ENCODE data around the gene EDDM13. TPM values are rescaled to one million over a fixed set of nuclear protein-coding genes. Genes with fewer than 3 reads are reported as not detected.

Gene EDDM13
- total and polyA plus RNA-seq, 2 of the 8 experiments (the other 6 are each of a cell fraction or from before 2014, with no cell fraction given), result not detected

DNA sequence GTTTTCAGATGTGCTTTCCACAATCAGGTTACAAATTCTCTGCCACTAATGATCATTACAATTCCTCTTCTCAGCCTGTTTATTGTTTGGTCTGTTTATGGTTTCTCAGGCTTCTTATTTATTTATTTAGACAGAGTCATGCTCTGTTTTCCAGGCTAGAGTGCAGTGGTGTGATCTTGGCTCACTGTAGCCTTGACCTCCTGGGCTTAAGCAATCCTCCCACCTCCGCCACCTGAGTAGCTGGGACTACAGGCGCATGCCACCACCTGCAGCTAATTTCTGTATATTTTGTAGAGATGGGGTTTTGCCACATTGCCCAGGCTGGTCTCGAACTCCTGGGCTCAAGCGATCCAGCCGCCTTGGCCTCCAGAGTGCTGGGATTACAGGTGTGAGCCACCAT lies 44.2 kb downstream of the EDDM13 start (continued):
- TF ChIP-seq SUZ12 (IDR thresholded peaks at IDR 0.05; ENCODE audit: low read length), result no peak
- no peak for TF ChIP-seq CHD2 (IDR thresholded peaks at IDR 0.05; ENCODE audit: low read length)
